Omental fat pad (tissue), 4 donors: ENCODE results near the gene MKRN1. TPM values are rescaled to one million over a fixed set of nuclear protein-coding genes. Genes with fewer than 3 reads are reported as not detected.
A peak's percentile ranks its signal among the peaks of the same experiment; 100 is the strongest.

ENCODE experiments used
- ATAC-seq: fragments of 150-250 bp; one replicate; pipeline ENCODE4 v1.9.1; 2016; ENCODE audit warnings: mild to moderate bottlenecking, moderate library complexity; ENCODE audit not compliant: low FRiP score
- DNase-seq: peaks from one replicate; pipeline ENCODE4 v3.0.0-alpha.2; 2019; ENCODE audit warnings: low spot score
- CTCF ChIP-seq, 3 donors: fragments of 450-650 bp; IDR thresholded peaks; one replicate each; pipeline ENCODE4 v1.5.1; 2016 to 2017; ENCODE audit warnings: antibody characterized with exemption in 3 of 3, mild to moderate bottlenecking in 3 of 3, moderate library complexity in 2 of 3
- total RNA-seq, 4 donors: library from RNA; depleted of rRNA; stranded (reverse); fragments of >200 nt; gene quantifications; one replicate each; pipeline ENCODE4 v1.1.0, GENCODE V29; 2016

The MKRN1 gene
- total RNA-seq, 4 donors from 2014 or later, result 38.1 to 61.9 (median 52.6) TPM

- TF ChIP-seq CTCF (IDR thresholded peaks at IDR 0.05), result no peak
- DNase-seq, result no peak
- ATAC-seq, result no peak
Observed at GRCh38 chr7:140484479-140484878, 5.2 kb upstream of the MKRN1 start.

GRCh38 chr7:140479739-140480084, 407 bp upstream of the MKRN1 start:
- DNase-seq, result no peak
- no peak for TF ChIP-seq CTCF (IDR thresholded peaks at IDR 0.05)
- no peak for ATAC-seq

- no peak for TF ChIP-seq CTCF (IDR thresholded peaks at IDR 0.05)
- ATAC-seq (peak; percentile 52), DNase-seq (no peak)
Observed at GRCh38 chr7:140478246-140479061, 851 bp downstream of the MKRN1 start.

- ATAC-seq (no peak), DNase-seq (no peak)
- TF ChIP-seq CTCF (IDR thresholded peaks at IDR 0.05), result no peak
Observed at GRCh38 chr7:140476698-140477261, 2.5 kb downstream of the MKRN1 start.

DNA sequence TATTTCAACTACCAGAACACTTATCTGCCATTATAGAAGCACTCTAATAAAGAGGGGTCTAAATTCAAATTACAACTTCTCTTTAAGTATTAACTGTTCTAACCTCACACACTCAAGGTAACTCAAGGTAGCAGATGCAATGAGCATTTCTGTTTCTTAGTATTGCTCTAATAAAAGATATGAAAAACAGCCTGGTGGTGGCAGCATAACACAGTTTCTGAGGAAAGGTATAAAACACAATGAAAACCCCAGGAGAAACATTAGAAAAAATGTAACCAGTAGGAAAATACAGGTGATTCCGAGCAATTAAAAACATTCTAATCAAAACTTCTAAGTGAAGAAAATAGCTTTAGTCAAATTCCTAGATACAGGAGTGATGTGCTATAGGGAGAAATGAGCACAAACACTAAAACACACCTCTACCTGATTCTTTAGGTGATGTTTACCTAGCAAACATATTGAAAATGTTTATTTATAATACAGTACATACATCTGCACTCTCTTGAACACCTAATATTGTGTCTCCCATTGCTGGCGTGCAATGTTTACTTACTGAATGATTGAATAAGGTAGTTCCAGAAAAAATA, 3.5 kb downstream of the MKRN1 start:
- ATAC-seq (no peak), DNase-seq (no peak)
- TF ChIP-seq CTCF (IDR thresholded peaks at IDR 0.05), result no peak

DNA sequence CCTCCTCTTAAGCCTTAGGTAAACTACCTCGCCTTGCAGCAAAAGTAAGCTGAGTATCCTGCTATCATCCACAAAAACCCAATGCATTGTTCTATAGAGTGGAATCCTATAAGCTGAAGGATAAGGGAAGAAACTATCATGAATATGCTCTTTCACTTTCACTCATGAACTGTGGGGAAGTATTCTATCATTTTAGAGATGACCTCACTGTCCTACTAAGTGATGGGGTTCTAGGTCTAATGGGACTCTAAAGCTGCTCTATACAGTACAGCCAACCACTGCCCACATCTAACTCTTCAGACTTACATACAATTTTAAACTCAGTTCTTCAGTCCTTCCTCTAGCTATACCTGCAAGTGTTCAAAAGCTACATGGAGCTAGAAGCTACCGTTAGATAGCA, 16.2 kb downstream of the MKRN1 start:
- no peak for DNase-seq
- ATAC-seq, result no peak

More for the DNA sequence above, 16.2 kb downstream of the MKRN1 start:
- TF ChIP-seq CTCF (IDR thresholded peaks at IDR 0.05), result no peak
